Measurements from ENCODE around the gene ERC1.

Gene ERC1

DNA sequence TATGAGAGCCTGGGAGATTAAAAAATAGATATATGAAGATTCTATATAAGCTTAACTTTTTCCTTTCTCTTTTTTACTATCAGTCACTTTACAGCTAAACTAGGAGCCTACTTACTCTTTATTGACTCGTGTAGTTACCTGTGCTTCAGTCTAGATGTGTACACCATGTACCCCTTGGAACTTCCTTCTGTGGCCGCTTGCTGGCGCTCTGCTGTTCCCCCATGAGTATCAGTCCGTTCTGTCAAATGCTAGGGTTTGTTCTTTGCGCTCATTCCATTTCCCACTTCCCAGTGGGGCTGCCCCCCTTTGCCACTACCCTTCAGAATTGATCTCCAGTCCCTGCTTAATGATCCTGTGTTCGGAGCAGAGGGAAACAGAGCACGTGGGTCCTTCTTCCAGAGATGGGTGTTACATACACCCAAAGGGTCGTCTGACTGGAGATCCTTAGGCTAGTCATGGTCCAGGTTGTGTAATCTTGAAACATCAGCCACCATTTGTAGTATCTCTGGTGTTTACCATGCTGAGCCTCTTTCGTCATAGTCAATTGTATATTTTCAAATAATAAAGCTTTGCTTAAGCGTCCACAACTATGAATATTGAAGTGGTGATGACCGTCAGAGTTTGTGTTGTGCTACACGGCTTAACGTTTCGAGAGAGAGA lies 443.4 kb downstream of the ERC1 start:
- DNase-seq (ENCODE audit: low read depth in 3 of 3, low spot score in 1 of 3): no peak

DNA sequence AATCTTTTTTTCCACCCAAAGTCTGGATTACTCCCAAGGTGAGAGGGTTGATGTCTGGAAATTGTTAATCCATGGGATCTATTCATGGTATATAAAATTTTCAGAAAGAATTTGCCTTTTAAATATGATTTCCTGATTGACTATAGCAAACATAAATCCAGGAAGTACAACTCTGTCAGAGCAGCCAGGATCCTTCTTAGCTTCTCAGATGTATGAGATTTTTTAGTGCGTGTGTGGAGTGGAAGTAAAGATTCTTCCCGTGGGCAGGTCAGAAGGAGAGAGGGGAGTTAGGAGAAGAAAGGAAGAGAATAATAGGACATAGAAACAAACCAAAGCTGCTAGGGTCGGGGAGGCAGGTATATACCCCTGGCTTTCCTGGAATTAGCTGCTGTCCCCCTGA lies 444.0 kb downstream of the ERC1 start:
- DNase-seq (ENCODE audit: low read depth in 3 of 3, low spot score in 1 of 3): no peak

DNA sequence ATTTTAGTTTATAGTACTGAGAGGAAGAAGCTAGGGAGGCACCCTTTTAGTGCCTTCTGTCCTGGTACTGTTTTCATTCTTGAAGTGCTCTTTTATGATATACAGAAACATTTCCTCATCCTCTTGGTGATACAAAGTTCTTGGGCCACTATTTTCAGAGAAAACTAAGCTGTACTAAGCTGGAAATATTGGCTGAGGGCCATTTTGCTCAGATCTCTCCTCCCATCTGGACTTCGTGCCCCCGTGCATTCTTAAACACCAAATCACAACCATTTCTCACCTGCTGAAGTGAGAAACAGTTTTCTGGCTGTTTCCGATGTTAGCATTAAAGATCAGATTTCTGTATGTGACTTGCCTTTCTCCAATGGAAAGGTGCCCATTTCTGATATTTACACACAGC lies 444.4 kb downstream of the ERC1 start:
- no peak for DNase-seq (ENCODE audit: low read depth in 3 of 3, low spot score in 1 of 3)

DNA sequence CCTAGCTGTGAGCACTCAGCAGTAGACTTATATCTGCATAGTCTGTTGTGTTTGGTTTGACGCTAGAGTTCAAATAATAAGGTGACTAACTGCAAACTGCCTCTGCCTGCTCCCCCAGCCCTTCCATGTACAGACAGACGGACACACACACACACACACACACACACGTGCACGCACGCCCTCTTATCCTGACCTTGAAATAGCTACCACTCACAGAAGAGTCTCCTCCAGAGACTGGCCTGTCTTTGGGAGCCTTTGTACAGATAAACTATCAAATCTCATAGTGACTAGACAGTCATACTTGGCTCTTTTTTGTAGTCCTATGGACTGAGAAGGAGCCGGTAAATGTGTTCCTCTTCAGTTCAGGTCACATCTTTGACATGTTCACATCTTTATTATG lies 445.0 kb downstream of the ERC1 start:
- DNase-seq (ENCODE audit: low read depth in 3 of 3, low spot score in 1 of 3): no peak

DNA sequence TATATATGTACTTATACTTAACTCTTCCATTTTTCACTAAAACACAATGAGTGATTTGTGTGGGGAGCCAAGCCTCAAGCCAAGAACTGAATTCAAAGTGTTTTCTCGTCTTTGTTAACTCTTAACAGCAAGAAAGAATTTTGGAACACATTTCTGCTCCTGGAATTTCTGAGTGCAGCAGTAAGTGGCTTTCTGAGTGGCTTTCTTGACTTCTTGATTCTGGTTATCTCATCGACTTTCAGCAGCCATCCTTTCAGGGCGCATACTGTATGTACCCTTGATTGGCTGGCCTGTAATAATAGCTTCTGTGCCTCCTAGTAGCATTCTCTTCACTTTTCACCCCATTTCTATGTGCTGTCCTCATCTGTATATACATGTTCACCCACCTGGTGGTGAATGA lies 446.0 kb downstream of the ERC1 start:
- DNase-seq (ENCODE audit: low read depth in 3 of 3, low spot score in 1 of 3): no peak

DNA sequence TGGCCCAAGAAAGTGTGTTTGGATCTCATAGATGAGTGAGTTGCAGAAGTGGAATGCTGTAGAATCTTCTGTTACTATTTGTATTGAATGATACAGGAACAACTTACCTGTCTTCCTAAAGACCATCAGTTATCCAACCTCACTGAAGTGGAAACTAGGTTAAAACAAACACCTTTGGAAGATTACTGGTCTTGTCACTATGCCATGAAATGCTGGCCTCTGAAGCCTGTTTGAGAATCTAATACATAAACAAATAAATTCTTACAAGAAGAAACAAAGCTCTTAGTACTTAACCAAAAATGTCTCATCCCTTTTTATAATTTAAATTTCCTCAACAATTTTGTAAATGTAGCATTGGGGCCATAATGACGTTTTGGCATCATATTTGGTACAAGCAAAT lies 448.2 kb downstream of the ERC1 start:
- no peak for DNase-seq (ENCODE audit: low read depth in 3 of 3, low spot score in 1 of 3)

DNA sequence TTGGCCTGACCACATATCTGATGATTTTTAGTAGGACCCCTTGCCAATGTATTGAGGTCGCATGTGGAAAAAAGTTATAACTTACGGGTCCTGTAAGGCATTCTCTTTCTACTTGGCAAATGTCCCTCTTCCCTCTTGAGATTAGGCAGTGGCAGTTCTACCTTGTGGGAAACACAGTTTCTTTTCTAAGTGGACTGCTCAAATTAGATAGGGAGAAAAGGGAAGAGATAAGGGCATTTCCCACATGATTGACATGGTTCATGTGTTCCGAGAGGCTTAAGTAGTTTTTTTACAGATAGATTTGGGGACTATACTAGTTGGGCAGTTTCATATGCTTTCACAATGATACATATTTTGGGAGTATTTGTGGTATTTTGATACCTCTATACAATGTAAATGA lies 448.7 kb downstream of the ERC1 start:
- no peak for DNase-seq (ENCODE audit: low read depth in 3 of 3, low spot score in 1 of 3)

DNA sequence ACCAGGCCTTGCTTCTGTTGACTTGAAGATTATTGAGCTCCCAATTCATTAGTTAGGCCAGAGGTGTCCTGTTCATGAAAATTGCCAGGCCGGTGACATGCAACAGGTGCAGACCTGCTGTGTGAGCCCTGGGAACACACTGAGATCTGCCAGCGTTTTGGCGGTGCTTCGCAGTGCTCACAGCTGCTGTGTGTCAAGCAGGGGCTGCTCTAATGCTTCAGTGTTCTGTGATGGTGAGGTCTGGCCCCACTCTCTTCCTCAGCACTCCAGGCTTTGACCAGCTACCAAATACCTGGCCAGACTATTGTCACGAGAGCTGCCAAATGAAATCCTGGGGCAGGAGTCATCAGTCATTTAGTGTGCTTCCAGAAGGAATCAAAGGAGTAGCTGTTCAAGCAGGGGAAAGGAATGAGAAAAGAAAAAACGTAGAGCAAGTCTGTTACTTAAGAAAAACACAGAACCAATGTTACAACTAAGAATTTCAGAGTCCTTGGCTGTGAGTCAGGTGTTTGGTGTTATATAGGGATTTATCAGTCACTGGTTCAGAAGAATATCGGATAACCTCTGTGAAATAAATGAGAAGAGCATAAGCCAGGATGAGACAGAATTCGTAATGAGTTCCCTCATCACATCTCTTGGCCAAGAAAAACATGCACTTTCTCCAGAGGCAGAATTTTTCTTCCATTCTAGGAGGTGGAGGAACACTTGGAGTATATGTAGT lies 452.6 kb downstream of the ERC1 start:
- DNase-seq (ENCODE audit: low read depth in 3 of 3, low spot score in 1 of 3): no peak

DNA sequence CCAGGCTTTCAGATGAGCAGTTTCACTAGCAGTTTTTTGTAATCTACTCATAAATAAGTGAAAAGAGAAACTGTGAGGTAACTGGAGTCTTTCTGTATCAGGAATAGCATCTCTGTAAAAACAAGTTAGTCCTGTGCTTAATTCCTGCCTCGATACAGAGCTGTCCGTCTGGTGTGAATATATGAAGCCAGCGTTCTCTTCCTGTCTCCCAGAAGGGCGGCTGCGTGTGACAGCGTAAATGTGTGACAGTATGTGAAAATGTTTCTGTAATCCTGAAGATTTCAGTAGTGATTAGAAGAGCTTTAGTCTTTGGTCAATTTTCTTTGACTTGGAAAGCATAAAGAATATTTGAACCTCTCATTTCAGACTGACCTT lies 453.1 kb downstream of the ERC1 start:
- no peak for DNase-seq (ENCODE audit: low read depth in 3 of 3, low spot score in 1 of 3)

DNA sequence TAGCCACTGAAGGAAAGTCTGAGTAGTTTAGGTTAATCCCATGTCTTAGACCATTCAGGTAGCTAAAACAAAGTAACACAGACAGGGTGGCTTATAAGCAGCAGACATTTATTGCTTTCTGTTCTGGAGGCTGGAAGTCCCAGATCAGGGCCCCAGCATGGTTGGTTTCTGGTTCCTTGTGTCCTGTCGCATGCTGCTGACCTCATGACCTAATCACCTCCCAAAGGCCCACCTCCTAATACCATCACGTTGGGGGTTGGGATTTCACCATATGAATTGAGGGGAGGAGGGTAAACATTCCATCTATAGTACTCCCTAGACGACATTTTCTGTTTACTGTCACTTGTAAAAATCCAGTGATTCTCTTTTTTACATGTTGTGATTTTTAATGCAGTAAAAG lies 454.8 kb downstream of the ERC1 start:
- no peak for DNase-seq (ENCODE audit: low read depth in 3 of 3, low spot score in 1 of 3)

DNA sequence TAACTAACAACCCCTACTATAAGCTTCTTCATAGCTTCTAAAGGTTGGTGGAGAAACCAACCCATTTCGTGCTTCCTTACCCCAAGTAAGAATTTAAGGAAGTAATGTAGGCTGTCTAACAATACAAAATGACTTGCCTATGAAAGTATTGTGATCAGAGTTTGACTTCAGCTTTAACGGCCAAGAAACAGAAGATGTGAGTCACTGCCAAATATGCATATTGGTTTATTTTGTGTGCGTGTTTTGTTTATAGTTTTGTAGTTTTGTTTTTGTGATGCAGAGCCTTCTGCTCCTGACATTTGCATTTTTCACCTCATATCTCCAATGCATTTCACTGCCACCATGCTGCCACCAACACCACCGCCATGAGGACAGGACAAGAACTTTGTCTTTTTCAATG lies 457.3 kb downstream of the ERC1 start:
- DNase-seq (ENCODE audit: low read depth in 3 of 3, low spot score in 1 of 3): no peak

DNA sequence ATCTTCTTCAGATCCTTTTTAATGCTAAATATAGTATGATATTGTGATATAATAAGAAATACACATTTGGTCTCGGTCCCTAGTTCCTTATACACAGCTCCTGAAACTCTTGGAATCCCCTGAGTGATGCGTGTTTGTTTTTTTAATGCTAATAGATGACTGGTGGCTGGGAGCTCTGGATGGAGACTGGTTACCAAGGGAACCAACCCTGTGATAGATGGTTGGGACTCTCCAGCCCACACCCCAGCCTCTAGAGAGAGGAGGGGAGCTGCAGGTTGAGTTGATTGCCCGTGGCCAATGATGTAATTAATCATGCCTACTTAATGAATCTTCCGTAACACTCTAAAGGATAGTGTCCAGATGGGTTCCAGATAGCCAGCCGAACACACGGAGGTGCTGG lies 462.8 kb downstream of the ERC1 start:
- no peak for DNase-seq (ENCODE audit: low read depth in 3 of 3, low spot score in 1 of 3)

DNA sequence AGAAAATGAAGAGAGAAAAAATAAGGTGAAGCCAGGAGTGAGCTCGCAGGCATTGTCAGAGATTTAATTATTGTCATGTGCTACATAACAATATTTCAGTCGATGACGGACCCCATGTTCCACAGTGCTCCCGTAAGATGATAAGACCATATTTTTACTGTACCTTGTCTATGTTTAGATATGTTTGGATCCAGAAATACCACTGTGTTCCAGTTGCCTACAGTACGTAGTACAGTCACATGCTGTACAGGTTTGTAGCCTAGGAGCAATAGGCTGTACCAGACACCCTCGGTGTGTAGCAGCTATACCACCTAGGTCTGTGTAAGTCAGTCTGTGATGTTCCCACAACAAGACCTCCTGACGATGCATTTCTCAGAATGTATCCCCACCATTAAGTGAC lies 465.9 kb downstream of the ERC1 start:
- DNase-seq (ENCODE audit: low read depth in 3 of 3, low spot score in 1 of 3): no peak

DNA sequence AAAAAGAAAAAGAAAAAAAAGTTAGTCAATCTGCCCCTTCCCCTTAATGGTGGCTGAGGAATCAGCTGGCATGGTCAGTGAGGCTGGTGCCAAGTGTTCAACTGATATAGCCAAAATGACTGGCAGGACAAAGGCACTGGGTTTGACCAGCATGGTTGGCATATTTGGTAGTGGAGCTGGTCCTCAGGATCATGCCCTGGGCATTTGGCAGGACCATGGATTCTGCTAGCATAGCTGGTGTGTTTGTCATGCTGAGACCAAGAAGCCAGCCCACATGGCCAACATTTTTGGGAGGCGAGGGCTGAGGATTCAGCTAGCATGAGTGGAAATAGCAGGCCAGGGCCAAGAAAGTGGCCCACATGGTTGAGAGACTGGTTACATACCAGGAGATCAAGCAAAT lies 466.9 kb downstream of the ERC1 start:
- no peak for DNase-seq (ENCODE audit: low read depth in 3 of 3, low spot score in 1 of 3)

DNA sequence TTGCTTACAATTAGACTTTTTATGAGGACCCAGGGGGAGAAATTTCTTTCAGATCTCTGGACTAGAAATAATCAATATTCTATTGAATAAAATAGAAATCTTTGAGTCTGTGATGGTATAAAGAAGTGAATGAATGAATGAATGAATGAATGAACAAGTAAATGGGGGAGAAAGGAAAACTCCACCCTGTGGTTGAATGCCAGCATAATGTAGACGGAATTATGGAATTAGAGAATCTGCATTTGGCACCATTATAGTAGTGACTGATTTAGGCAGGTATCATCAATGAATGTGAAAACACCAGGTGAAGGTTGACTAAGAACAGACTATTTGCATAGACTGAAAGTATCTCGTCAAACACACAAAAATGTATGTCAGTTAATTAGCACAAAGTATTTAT lies 468.3 kb downstream of the ERC1 start:
- no peak for DNase-seq (ENCODE audit: low read depth in 3 of 3, low spot score in 1 of 3)

DNA sequence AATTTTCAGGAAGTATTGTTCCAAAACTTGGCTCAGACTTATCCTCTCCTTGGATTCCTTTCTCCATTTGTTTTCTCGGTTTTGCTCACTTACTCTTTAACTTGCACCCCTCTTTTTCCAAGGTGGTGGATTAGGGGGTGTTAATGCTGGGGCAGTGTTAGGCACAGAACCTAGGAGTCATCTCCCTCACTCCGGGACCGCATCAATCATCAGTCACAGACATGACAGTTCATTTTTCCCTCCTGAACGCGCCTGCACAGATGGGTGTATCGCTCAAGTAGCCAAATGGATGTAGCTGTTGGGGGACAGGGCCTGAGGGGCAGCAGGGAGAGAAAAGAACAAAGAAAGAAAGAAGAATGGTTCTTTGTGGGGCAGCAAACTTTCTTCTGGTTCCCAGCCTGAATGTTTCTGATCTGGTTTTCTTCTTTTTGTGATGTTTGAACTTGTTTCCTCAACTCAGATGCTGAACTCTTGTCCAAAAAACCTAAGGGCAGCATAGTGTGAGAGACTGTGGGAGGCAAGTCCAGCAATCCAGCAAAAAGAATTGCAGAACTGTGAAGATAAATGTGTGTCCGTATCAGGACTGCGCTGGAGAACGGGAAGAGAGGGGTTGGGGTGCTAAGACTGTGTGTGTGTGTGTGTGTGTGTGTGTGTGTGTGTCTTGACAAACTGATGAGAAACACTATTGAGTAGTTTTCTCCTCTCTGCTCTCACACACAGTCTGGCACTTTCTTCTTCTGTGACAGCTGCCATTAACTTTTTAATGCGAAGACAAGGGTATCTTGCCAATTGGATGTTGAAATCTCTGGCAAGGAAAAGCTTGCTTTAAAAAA lies 472.3 kb downstream of the ERC1 start:
- no peak for DNase-seq (ENCODE audit: low read depth in 3 of 3, low spot score in 1 of 3)

DNA sequence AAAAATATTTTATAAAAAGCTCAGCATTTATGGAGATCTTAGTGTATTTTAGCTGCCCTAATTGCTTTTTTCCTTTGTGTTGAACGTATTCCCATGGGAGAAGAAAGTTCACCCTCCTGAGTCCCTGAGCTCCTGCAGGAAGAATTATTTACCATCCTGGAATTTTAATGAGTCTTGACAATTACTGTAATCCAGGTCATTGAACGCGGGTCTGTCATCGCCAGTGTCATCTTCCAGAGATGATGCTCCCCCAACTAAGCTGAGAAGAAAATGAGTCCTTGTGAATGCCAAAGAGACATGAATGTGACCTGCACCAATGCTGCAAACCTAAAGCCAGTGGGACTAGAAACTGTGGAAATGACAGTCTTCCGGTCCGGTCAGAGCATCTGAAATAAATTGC lies 473.9 kb downstream of the ERC1 start:
- DNase-seq (ENCODE audit: low read depth in 3 of 3, low spot score in 1 of 3): no peak

DNA sequence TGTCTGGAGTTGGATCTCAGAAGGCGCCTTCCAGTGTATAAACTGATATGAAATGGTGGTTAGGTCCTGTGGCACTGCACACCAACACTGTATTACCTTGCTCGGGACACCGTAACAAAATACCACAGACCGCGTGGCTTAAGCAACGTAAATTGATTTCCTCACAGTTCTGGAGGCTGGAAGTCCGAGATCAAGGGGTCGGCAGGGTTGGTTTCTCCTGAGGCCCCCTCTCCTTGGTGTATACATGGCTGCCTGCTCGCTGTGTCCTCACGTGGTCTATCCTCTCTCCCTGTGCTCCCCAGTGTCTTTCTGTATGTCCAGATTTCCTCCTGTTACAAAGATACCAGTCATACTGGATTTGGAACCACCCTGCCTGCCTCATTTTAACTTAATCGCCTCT lies 475.0 kb downstream of the ERC1 start:
- DNase-seq (ENCODE audit: low read depth in 3 of 3, low spot score in 1 of 3): no peak

DNA sequence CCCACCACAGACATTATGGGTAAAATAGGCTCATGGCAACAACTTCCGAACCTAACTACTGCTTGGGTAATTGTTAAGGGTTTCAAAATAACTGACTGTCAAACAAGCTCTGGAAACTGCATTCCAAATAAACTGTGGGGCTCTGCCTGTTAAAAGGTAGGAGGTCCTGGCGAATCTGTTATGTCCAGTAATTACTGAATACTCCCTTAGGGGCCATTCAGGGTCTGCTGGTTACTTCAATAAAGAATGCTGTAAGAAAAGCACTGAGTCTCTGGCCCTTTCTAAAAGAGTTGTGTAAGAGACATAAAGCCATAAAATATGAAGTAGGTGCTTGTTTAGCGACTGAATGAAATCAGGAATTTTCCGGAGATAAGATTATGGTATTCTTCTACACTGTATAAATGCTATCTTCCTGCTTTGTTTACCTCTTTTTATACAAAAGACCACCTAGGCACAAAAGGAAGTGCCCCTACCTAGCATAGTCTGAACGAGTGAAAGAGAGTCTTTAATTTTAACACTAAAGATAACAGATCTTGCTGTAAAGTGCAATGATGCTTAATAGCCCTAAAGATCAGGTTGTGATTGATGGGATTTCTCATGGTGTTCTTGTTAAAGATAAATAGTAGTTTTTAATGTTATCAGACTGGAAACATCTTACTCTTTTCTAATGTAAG lies 475.6 kb downstream of the ERC1 start:
- DNase-seq (ENCODE audit: low read depth in 3 of 3, low spot score in 1 of 3): no peak

DNA sequence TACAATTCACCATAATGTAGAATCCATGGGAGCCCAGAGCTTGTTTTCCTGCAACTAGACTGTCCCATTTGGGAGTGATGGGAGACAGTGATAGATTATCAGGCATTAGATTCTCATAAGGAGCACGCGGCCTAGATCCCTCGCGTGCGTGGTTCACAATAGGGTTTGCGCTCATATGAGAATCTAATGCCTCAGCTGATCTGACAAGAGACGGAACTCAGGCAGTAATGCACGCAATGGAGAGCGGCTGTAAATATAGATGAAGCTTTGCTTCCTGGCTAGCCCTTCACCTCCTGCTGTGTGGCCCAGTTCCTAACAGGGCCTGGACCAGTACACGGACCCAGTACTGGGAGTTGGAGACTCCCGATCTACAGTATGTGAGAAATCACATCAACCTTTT lies 476.7 kb downstream of the ERC1 start:
- DNase-seq (ENCODE audit: low read depth in 3 of 3, low spot score in 1 of 3): no peak

DNA sequence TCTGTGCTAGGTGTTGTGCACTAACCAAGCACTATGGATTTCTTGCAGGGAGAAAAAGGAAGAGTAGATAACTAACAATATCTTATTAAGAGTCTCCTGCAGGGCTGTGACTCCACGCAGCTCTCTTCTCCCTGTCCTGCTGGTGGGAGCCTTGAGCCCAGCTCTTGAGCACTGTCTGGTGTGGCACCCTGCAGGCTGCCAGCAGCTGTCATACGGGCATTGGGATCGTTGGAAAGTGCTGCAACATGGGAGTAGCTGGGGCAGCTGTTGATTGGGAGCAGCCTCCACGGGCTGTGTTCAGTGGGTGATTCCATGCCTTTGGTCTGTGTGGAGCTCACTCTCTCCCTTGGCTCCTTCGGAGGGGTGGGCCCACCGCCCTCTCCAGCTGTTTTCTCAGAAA lies 478.0 kb downstream of the ERC1 start:
- no peak for DNase-seq (ENCODE audit: low read depth in 3 of 3, low spot score in 1 of 3)

DNA sequence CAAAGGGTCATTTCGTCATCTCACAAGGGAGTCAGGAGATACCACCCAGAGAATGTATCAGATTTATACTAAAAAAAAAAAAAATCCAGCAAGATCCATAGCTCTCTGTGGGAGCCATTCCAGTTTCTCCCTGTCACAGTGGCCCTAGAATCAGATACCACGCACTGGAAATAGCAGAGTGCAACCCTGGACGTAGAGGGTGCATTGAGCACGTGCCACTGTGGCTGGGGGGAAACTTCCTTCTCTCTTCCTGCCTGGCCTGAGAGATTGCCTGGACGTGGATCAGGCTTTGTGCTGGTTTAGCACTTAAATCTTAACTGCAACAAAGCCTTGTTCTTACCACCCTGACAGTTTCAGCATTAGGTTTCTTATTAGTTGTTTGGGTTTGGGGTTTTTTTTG lies 479.0 kb downstream of the ERC1 start:
- DNase-seq (ENCODE audit: low read depth in 3 of 3, low spot score in 1 of 3): no peak
